B cell (primary cell): ENCODE results near the gene NDEL1. TPM values are rescaled to one million over a fixed set of nuclear protein-coding genes. Genes with fewer than 3 reads are reported as not detected.

Experiments
- ATAC-seq: fragments of 200-7000 bp; cut with Tn5 transposase; one replicate; pipeline ENCODE4 v1.10.0; 2021; ENCODE audit warnings: low read depth, mild to moderate bottlenecking, moderate number of reproducible peaks, moderate library complexity
- CTCF ChIA-PET: fragments of 350-600 bp; sonication (Branson Sonifier 250); formaldehyde crosslinking; loops from one replicate; lab custom pipeline; 2021; ENCODE audit warnings: antibody characterized with exemption, inconsistent platforms; lab: Charles Lee
- POLR2A ChIA-PET: fragments of 350-600 bp; sonication (Branson Sonifier 250); formaldehyde crosslinking; loops from one replicate; lab custom pipeline; 2021; ENCODE audit warnings: antibody characterized with exemption; lab: Charles Lee
- DNase-seq: peaks from one replicate; pipeline ENCODE4 v3.0.0; 2013
- H2AFZ ChIP-seq: 2 replicates; pipeline ENCODE4 v1.6.1; 2012; ENCODE audit warnings: mild to moderate bottlenecking, low read depth, low read length; ENCODE audit not compliant: insufficient read depth, poor library complexity, severe bottlenecking
- H3K27ac ChIP-seq, 2 donors: 1 replicate in 1 of 2; 2 replicates in 1 of 2; pipeline ENCODE4 v1.5.1; 2012 to 2013; ENCODE audit warnings: low read length in 2 of 2, mild to moderate bottlenecking in 2 of 2, moderate library complexity in 1 of 2
- H3K27me3 ChIP-seq, 4 experiments: fragments of 200-600 bp in 1 of 4; sonication (generic) in 1 of 4; replicated peaks in 1 of 4; 1 replicate in 2 of 4; 2 replicates in 2 of 4; pipeline versions ENCODE4 v1.6.1 to v1.7.0; 2013 to 2016; ENCODE audit warnings: low read length in 3 of 4, mild to moderate bottlenecking in 2 of 4, mixed read lengths in 1 of 4, moderate library complexity in 1 of 4; ENCODE audit not compliant: insufficient read depth in 4 of 4, control insufficient read depth in 3 of 4; ENCODE audit errors: control extremely low read depth in 1 of 4
- H3K36me3 ChIP-seq, 2 experiments: replicated peaks in 1 of 2; 1 replicate in 1 of 2; 2 replicates in 1 of 2; pipeline versions ENCODE4 v1.6.1 to v1.7.1; 2013; ENCODE audit warnings: low read length in 1 of 2; ENCODE audit not compliant: insufficient read depth in 2 of 2, control insufficient read depth in 1 of 2; ENCODE audit errors: control extremely low read depth in 1 of 2, extremely low read depth in 1 of 2
- H3K4me1 ChIP-seq, 2 donors: fragments of 200-600 bp in 1 of 2; sonication (generic) in 1 of 2; 1 replicate in 1 of 2; 2 replicates in 1 of 2; pipeline versions ENCODE4 v1.5.1 to v1.6.1; 2013 to 2017; ENCODE audit warnings: low read length in 2 of 2; ENCODE audit not compliant: control insufficient read depth in 2 of 2, insufficient read depth in 2 of 2
- H3K4me2 ChIP-seq: replicated peaks from 2 replicates; pipeline ENCODE3; 2012; ENCODE audit warnings: mild to moderate bottlenecking, low read depth, low read length; ENCODE audit not compliant: poor library complexity, severe bottlenecking
- H3K4me3 ChIP-seq, 5 experiments: fragments of 200-600 bp in 1 of 5; sonication (generic) in 1 of 5; 1 replicate in 3 of 5; 2 replicates in 2 of 5; pipeline versions ENCODE4 v1.5.1 to v1.7.0; 2011 to 2016; ENCODE audit warnings: low read length in 4 of 5, mild to moderate bottlenecking in 4 of 5, low read depth in 2 of 5, control low read depth in 1 of 5, moderate library complexity in 1 of 5; ENCODE audit not compliant: insufficient read depth in 1 of 5; ENCODE audit errors: control extremely low read depth in 1 of 5, extremely low read depth in 1 of 5
- H3K79me2 ChIP-seq: fragments of 200-600 bp; sonication (generic); one replicate; pipeline ENCODE4 v1.6.0; 2016; ENCODE audit warnings: low read length; ENCODE audit not compliant: control insufficient read depth, insufficient read depth
- H3K9ac ChIP-seq: fragments of 200-600 bp; sonication (generic); 2 replicates; pipeline ENCODE4 v1.6.1; 2017; ENCODE audit warnings: mild to moderate bottlenecking, low read length, moderate library complexity
- H3K9me3 ChIP-seq, 3 donors: one replicate each; pipeline versions ENCODE4 v1.6.1 to v1.7.1; 2013; ENCODE audit warnings: low read length in 2 of 3; ENCODE audit not compliant: control insufficient read depth in 2 of 3, insufficient read depth in 1 of 3; ENCODE audit errors: control extremely low read depth in 1 of 3
- H4K20me1 ChIP-seq: 2 replicates; pipeline ENCODE4 v1.6.0; 2012; ENCODE audit warnings: mild to moderate bottlenecking, low read length; ENCODE audit not compliant: insufficient read depth, control insufficient read depth, poor library complexity, severe bottlenecking
- H3K27ac Mint-ChIP-seq: one replicate; pipeline ENCODE4 v1.8.0; 2021; ENCODE audit warnings: mixed read lengths
- H3K27me3 Mint-ChIP-seq: one replicate; pipeline ENCODE4 v1.8.0; 2021; ENCODE audit warnings: mixed read lengths
- H3K4me1 Mint-ChIP-seq: one replicate; pipeline ENCODE4 v1.8.0; 2021; ENCODE audit warnings: mixed read lengths
- H3K4me3 Mint-ChIP-seq: one replicate; pipeline ENCODE4 v1.8.0; 2021; ENCODE audit warnings: mixed read lengths
- H3K9me3 Mint-ChIP-seq: one replicate; pipeline ENCODE4 v1.8.0; 2022; ENCODE audit warnings: mixed read lengths; ENCODE audit not compliant: insufficient read depth
- CTCF ChIP-seq: fragments of 200-600 bp; IDR thresholded peaks from one replicate; pipeline ENCODE4 v1.8.0; 2022; ENCODE audit warnings: antibody characterized with exemption, mild to moderate bottlenecking
- EZH2 ChIP-seq: IDR thresholded peaks from 2 replicates; pipeline ENCODE4 v1.6.1; 2012; ENCODE audit warnings: borderline replicate concordance, low read depth, mild to moderate bottlenecking, moderate library complexity, low read length; ENCODE audit not compliant: insufficient read depth, poor library complexity, severe bottlenecking
- WGBS: methylation state at CpG from one replicate; pipeline ENCODE4 v1.1.5; 2013; ENCODE audit warnings: missing lambda C conversion rate; ENCODE audit not compliant: insufficient coverage; 5-methylcytosine and 5-hydroxymethylcytosine counted together
- intact Hi-C: fragments of 100-400 bp; cut with micrococcal nuclease; formaldehyde crosslinking; loops from one replicate; pipeline ENCODE4 v1.10.0; 2022
- polyA plus RNA-seq: library from polyadenylated mRNA; depleted of rRNA; stranded (reverse); fragments of >200 nt; gene quantifications from 2 replicates; pipeline ENCODE4 v1.2.3, GENCODE V29; 2012
- total RNA-seq, 2 donors: library from RNA; stranded (reverse); fragments of 120-200 nt in 1 of 2; gene quantifications; 1 replicate in 1 of 2; 2 replicates in 1 of 2; pipeline versions ENCODE4 v1.2.3 to v1.2.4, GENCODE V29; 2013 to 2022

Gene NDEL1
- total and polyA plus RNA-seq, 2 donors (not counting 1 experiment from before 2014, with no cell fraction given), result 30.2 to 108 TPM

DNA sequence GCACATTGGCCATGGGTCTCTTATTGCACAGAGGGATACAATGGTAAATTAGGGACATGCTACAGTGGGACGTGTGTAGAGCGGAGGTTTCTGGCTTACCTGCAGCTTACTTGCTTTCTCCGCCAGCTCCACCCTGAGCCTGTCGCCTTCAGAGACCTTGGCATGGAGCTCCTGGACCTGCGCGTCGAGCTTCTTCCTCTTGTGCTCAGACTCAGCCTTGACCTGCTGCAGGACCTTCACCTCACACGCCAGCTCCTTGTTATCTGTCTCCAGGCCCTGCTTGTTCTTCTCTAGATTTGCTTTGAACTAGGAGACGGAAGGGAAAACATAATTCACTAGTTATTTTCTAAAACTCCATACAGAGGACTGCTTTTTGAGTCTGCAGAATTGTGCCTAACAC lies 63.5 kb downstream of the NDEL1 start:
- H3K27me3 Mint-ChIP-seq, result no peaks in the 10 kb centered on the region
- H3K79me2 ChIP-seq, result no peaks in the 10 kb centered on the region
- no peak overlapping the region for H3K4me2 ChIP-seq
- CTCF ChIA-PET, result no interaction called here
- no peaks in the 10 kb centered on the region for H3K4me1 ChIP-seq
- no peak overlapping the region for H3K4me3 Mint-ChIP-seq
- no peak overlapping the region for H2AFZ ChIP-seq
- no peaks in the 10 kb centered on the region for H3K36me3 ChIP-seq
- H3K9me3 ChIP-seq, result no peaks in the 10 kb centered on the region
- H3K9ac ChIP-seq, result no peak overlapping the region
- no peaks in the 10 kb centered on the region for H3K4me1 Mint-ChIP-seq
- H4K20me1 ChIP-seq, result no peaks in the 10 kb centered on the region
- H3K4me3 ChIP-seq, result no peak overlapping the region
- 96% methylated on average over 9 of the region's 9 CpGs for WGBS
- no peak overlapping the region for H3K27ac Mint-ChIP-seq
- no peaks in the 10 kb centered on the region for H3K27me3 ChIP-seq
- H3K9me3 Mint-ChIP-seq, result no peaks in the 10 kb centered on the region
- ATAC-seq (no peak), DNase-seq (no peak)
- intact Hi-C loops, result no loop called here
- TF ChIP-seq CTCF (no peak), EZH2 (no peak)
- H3K27ac ChIP-seq, result no peak overlapping the region
- POLR2A ChIA-PET, result no interaction called here

DNA sequence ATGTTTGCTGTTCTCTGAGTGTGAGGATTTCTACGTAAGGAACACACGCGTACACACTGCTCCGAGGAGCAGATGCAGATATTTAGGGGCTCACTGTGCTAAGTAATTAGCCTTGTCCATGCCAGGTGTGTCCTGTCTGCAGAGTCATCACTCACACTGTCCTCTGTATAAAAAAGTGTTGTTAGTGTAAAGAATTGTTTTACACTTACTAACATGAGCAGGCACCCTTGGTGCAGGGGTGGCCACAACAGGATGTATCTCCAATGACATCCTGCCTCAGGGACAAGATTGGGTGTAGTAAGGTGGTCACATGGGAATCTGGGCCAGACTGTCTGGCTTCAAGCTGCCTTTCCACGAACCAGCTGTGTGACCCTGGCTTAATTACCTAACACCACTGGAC lies 63.9 kb downstream of the NDEL1 start:
- no peaks in the 10 kb centered on the region for H3K9me3 ChIP-seq
- H3K4me2 ChIP-seq, result no peak overlapping the region
- TF ChIP-seq CTCF, result no peak
- no peak for DNase-seq
- H3K79me2 ChIP-seq, result no peaks in the 10 kb centered on the region
- WGBS, result 90% methylated on average over 2 of the region's 5 CpGs
- Mint-ChIP-seq H3K4me3 (no peak overlapping the region), H3K27me3 (no peaks in the 10 kb centered on the region), H3K9me3 (no peaks in the 10 kb centered on the region), H3K27ac (no peak overlapping the region), H3K4me1 (no peaks in the 10 kb centered on the region)
- H3K36me3 ChIP-seq, result no peaks in the 10 kb centered on the region
- H3K9ac ChIP-seq, result no peak overlapping the region
- H3K27ac ChIP-seq, result no peak overlapping the region
- H4K20me1 ChIP-seq, result no peaks in the 10 kb centered on the region
- CTCF ChIA-PET, result no interaction called here
- POLR2A ChIA-PET, result no interaction called here
- intact Hi-C loops, result no loop called here
- H2AFZ ChIP-seq, result no peak overlapping the region
- no peak for ATAC-seq
- H3K4me3 ChIP-seq, result no peak overlapping the region
- no peaks in the 10 kb centered on the region for H3K27me3 ChIP-seq
- no peaks in the 10 kb centered on the region for H3K4me1 ChIP-seq
